H9 (cell line): ENCODE data around the gene MTF1. TPM values are rescaled to one million over a fixed set of nuclear protein-coding genes. Genes with fewer than 3 reads are reported as not detected.
"Not testable (repeated sequence)": the region's sequence is repeated elsewhere in the genome, so short reads cannot be mapped to it uniquely, and the experiment has no call there.

Source experiments
- DNase-seq: peaks from one replicate; pipeline ENCODE4 v3.0.0-alpha.2; 2017
- H2AFZ ChIP-seq: one replicate; pipeline ENCODE4 v1.6.1; 2013; ENCODE audit warnings: mild to moderate bottlenecking, low read length, control low read depth, moderate library complexity
- H2AK5ac ChIP-seq: 2 replicates; pipeline ENCODE4 v1.6.1; 2013; ENCODE audit warnings: low read length, control low read depth, mixed read lengths; ENCODE audit not compliant: insufficient read length
- H2BK120ac ChIP-seq: one replicate; pipeline ENCODE4 v1.6.1; 2013; ENCODE audit warnings: low read depth, mild to moderate bottlenecking, low read length, control low read depth, inconsistent platforms; ENCODE audit not compliant: poor library complexity, severe bottlenecking
- H2BK12ac ChIP-seq: 2 replicates; pipeline ENCODE4 v1.6.1; 2013; ENCODE audit warnings: low read length, control low read depth, mixed read lengths, low read depth; ENCODE audit not compliant: insufficient read length
- H2BK15ac ChIP-seq: 2 replicates; pipeline ENCODE4 v1.6.1; 2013; ENCODE audit warnings: low read depth, low read length, control low read depth
- H2BK20ac ChIP-seq: one replicate; pipeline ENCODE4 v1.6.1; 2013; ENCODE audit warnings: low read depth, mild to moderate bottlenecking, low read length, control low read depth, inconsistent platforms; ENCODE audit not compliant: poor library complexity, severe bottlenecking
- H2BK5ac ChIP-seq: 2 replicates; pipeline ENCODE4 v1.6.1; 2013; ENCODE audit warnings: low read length, control low read depth, mixed read lengths; ENCODE audit not compliant: insufficient read length
- H3K14ac ChIP-seq: 2 replicates; pipeline ENCODE4 v1.6.1; 2013; ENCODE audit warnings: low read length, control low read depth; ENCODE audit not compliant: insufficient read depth
- H3K18ac ChIP-seq: 2 replicates; pipeline ENCODE4 v1.6.1; 2013; ENCODE audit warnings: low read depth, mild to moderate bottlenecking, mixed read lengths, low read length, control low read depth; ENCODE audit not compliant: insufficient read length
- H3K23ac ChIP-seq: 2 replicates; pipeline ENCODE4 v1.6.1; 2013; ENCODE audit warnings: low read length, control low read depth, mixed read lengths, low read depth; ENCODE audit not compliant: insufficient read length
- H3K23me2 ChIP-seq: 2 replicates; pipeline ENCODE4 v1.6.1; 2013; ENCODE audit warnings: low read depth, mild to moderate bottlenecking, mixed read lengths, low read length, control low read depth; ENCODE audit not compliant: insufficient read length, poor library complexity, severe bottlenecking
- H3K27ac ChIP-seq: 2 replicates; pipeline ENCODE4 v1.5.1; 2013; ENCODE audit warnings: low read length, control low read depth, mixed read lengths, low read depth; ENCODE audit not compliant: insufficient read length
- H3K27me3 ChIP-seq: 2 replicates; pipeline ENCODE4 v1.6.1; 2013; ENCODE audit warnings: low read length, control low read depth, inconsistent platforms; ENCODE audit not compliant: insufficient read depth
- H3K4ac ChIP-seq: 2 replicates; pipeline ENCODE4 v1.6.1; 2013; ENCODE audit warnings: low read depth, mild to moderate bottlenecking, control low read depth, inconsistent platforms, low read length, moderate library complexity
- H3K4me1 ChIP-seq: 2 replicates; pipeline ENCODE4 v1.6.1; 2013; ENCODE audit warnings: low read length, control low read depth, inconsistent platforms; ENCODE audit not compliant: insufficient read depth
- H3K4me2 ChIP-seq: 2 replicates; pipeline ENCODE4 v1.6.1; 2013; ENCODE audit warnings: low read length, control low read depth, mixed read lengths; ENCODE audit not compliant: insufficient read length, insufficient read depth
- H3K56ac ChIP-seq: 2 replicates; pipeline ENCODE4 v1.6.1; 2013; ENCODE audit warnings: low read depth, mild to moderate bottlenecking, mixed read lengths, low read length, control low read depth; ENCODE audit not compliant: insufficient read length
- H3K79me1 ChIP-seq: 2 replicates; pipeline ENCODE4 v1.6.1; 2013; ENCODE audit warnings: low read depth, mild to moderate bottlenecking, moderate library complexity, low read length, control low read depth, inconsistent platforms; ENCODE audit not compliant: insufficient read depth, poor library complexity, severe bottlenecking
- H3K79me2 ChIP-seq: 2 replicates; pipeline ENCODE4 v1.6.1; 2013; ENCODE audit warnings: low read length, control low read depth, inconsistent platforms; ENCODE audit not compliant: insufficient read depth
- H3K9ac ChIP-seq: 2 replicates; pipeline ENCODE4 v1.6.1; 2013; ENCODE audit warnings: low read length, control low read depth, mixed read lengths; ENCODE audit not compliant: insufficient read length; ENCODE audit errors: extremely low read depth
- H3K9me3 ChIP-seq: one replicate; pipeline ENCODE4 v1.6.1; 2013; ENCODE audit warnings: low read depth, low read length, inconsistent platforms; ENCODE audit not compliant: control insufficient read depth
- H3T11ph ChIP-seq: one replicate; pipeline ENCODE4 v1.6.1; 2013; ENCODE audit warnings: mild to moderate bottlenecking, low read length, control low read depth, inconsistent platforms
- H4K20me1 ChIP-seq: one replicate; pipeline ENCODE4 v1.6.1; 2013; ENCODE audit not compliant: control insufficient read depth, insufficient read length, insufficient read depth
- H4K5ac ChIP-seq: 2 replicates; pipeline ENCODE4 v1.6.1; 2013; ENCODE audit warnings: low read depth, mild to moderate bottlenecking, mixed read lengths, low read length, control low read depth; ENCODE audit not compliant: insufficient read length
- H4K8ac ChIP-seq: replicated peaks from 2 replicates; pipeline ENCODE4 v1.6.1; 2013; ENCODE audit warnings: low read length, control low read depth, mixed read lengths, low read depth; ENCODE audit not compliant: insufficient read length
- H4K91ac ChIP-seq: 2 replicates; pipeline ENCODE4 v1.6.1; 2013; ENCODE audit warnings: low read depth, mild to moderate bottlenecking, moderate library complexity, mixed read lengths, low read length, control low read depth; ENCODE audit not compliant: insufficient read length
- H3K27ac Mint-ChIP-seq, 3 experiments: 2 replicates in 2 of 3; 3 replicates in 1 of 3; pipeline ENCODE4 v1.8.0; 2020 to 2021; ENCODE audit warnings: mixed read lengths in 3 of 3, mild to moderate bottlenecking in 1 of 3, moderate library complexity in 1 of 3
- H3K27me3 Mint-ChIP-seq: 2 replicates; pipeline ENCODE4 v1.8.0; 2021; ENCODE audit warnings: low read depth, mild to moderate bottlenecking, moderate library complexity, mixed read lengths
- H3K36me3 Mint-ChIP-seq, 3 experiments: 2 replicates in 2 of 3; 3 replicates in 1 of 3; pipeline ENCODE4 v1.8.0; 2020 to 2021; ENCODE audit warnings: low read depth in 3 of 3, mixed read lengths in 3 of 3; ENCODE audit not compliant: insufficient read depth in 1 of 3
- H3K4me1 Mint-ChIP-seq, 2 experiments: 2 replicates each; pipeline ENCODE4 v1.8.0; 2020; ENCODE audit warnings: mixed read lengths in 2 of 2
- H3K4me3 Mint-ChIP-seq, 2 experiments: 2 replicates in 1 of 2; 3 replicates in 1 of 2; pipeline ENCODE4 v1.8.0; 2020 to 2021; ENCODE audit warnings: mild to moderate bottlenecking in 2 of 2, mixed read lengths in 2 of 2, moderate library complexity in 1 of 2
- H3K9me3 Mint-ChIP-seq, 2 experiments: 2 replicates in 1 of 2; 3 replicates in 1 of 2; pipeline ENCODE4 v1.8.0; 2020; ENCODE audit warnings: mild to moderate bottlenecking in 2 of 2, mixed read lengths in 2 of 2, moderate library complexity in 1 of 2
- WGBS: extraction: QIAGEN DNeasy Blood & Tissue Kit; methylation state at CpG from one replicate; pipeline ENCODE4 v1.1.7; 2013; ENCODE audit warnings: missing lambda C conversion rate, low lambda C conversion rate, mixed read lengths; ENCODE audit not compliant: insufficient read length; ENCODE audit errors: extremely low coverage; 5-methylcytosine and 5-hydroxymethylcytosine counted together
- total RNA-seq: library from RNA; stranded (reverse); gene quantifications from 2 replicates; pipeline ENCODE4 v1.2.1, GENCODE V29; 2021
- TF ChIP-seq, protein P1 (sequence below): fragments of 200-600 bp; sonication (generic); conservative IDR thresholded peaks from 3 replicates; pipeline ENCODE4 v1.8.0; 2021; ENCODE audit warnings: antibody characterized with exemption, mild to moderate bottlenecking

MTF1 gene
- total RNA-seq, 1 experiment from 2014 or later: 17.0 TPM

DNA sequence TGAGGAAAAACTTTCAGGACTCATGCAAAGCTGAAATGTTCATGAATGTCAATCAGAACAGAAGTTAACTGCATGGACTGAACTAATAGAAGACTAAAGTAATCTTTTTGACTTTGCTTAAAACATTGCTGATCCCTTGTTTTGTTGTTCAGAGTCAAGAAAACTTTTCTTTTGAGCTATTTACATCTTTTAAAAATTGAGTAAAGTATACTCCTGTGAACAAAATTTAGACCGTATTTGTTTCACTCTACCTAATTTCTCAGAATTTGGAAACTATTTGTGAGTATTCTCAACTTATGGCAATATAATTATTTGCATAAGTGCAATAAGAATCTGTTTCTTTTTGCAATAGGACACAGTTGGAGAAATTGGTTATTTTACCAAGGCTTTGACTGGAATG lies 46.3 kb upstream of the MTF1 start:
- Histone ChIP-seq H3K9me3 (peaks cover 7% of the 10 kb centered on the region), H3K9ac (no peak overlapping the region), H2BK20ac (no peak overlapping the region), H3T11ph (no peak overlapping the region), H2BK120ac (no peak overlapping the region), H2AFZ (no peak overlapping the region), H3K4me1 (no peaks in the 10 kb centered on the region), H2AK5ac (no peak overlapping the region), H2BK12ac (no peak overlapping the region), H3K56ac (no peak overlapping the region), H3K23me2 (no peaks in the 10 kb centered on the region), H3K27me3 (no peaks in the 10 kb centered on the region), H3K4me2 (no peak overlapping the region), H3K14ac (no peak overlapping the region), H3K4ac (no peak overlapping the region), H3K79me1 (no peaks in the 10 kb centered on the region), H3K79me2 (no peaks in the 10 kb centered on the region), H2BK15ac (no peak overlapping the region), H3K18ac (no peak overlapping the region), H3K23ac (no peak overlapping the region), H4K8ac (no peak overlapping the region), H4K91ac (no peak overlapping the region), H4K5ac (no peak overlapping the region), H3K27ac (no peak overlapping the region), H2BK5ac (no peak overlapping the region), H4K20me1 (no peaks in the 10 kb centered on the region)
- H3K27ac Mint-ChIP-seq: no peak overlapping the region
- peaks cover 16 to 45% (median 25%) of the 10 kb centered on the region in 3 experiments for H3K36me3 Mint-ChIP-seq
- no peak overlapping the region for H3K4me3 Mint-ChIP-seq
- TF ChIP-seq, protein P1, sequence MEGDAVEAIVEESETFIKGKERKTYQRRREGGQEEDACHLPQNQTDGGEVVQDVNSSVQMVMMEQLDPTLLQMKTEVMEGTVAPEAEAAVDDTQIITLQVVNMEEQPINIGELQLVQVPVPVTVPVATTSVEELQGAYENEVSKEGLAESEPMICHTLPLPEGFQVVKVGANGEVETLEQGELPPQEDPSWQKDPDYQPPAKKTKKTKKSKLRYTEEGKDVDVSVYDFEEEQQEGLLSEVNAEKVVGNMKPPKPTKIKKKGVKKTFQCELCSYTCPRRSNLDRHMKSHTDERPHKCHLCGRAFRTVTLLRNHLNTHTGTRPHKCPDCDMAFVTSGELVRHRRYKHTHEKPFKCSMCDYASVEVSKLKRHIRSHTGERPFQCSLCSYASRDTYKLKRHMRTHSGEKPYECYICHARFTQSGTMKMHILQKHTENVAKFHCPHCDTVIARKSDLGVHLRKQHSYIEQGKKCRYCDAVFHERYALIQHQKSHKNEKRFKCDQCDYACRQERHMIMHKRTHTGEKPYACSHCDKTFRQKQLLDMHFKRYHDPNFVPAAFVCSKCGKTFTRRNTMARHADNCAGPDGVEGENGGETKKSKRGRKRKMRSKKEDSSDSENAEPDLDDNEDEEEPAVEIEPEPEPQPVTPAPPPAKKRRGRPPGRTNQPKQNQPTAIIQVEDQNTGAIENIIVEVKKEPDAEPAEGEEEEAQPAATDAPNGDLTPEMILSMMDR: no peak
- peaks cover 17 to 31% of the 10 kb centered on the region in 2 experiments; a peak in 4 of 5 replicates for H3K9me3 Mint-ChIP-seq
- DNase-seq: no peak
- peaks cover 0 to 5% of the 10 kb centered on the region in 2 experiments; a peak in 1 of 4 replicates for H3K4me1 Mint-ChIP-seq
- no CpG with 5 or more reads among the region's 1 CpG for WGBS
- H3K27me3 Mint-ChIP-seq: no peaks in the 10 kb centered on the region; the same call in 1 of the 2 replicates

- H2BK5ac ChIP-seq, H3T11ph ChIP-seq, H3K27ac ChIP-seq, H3K9ac ChIP-seq, H2BK20ac ChIP-seq, H3K27me3 Mint-ChIP-seq, H4K20me1 ChIP-seq, H3K4me1 Mint-ChIP-seq, H3K23ac ChIP-seq, H3K27ac Mint-ChIP-seq, H2BK15ac ChIP-seq, H3K27me3 ChIP-seq, H3K4me3 Mint-ChIP-seq, H3K79me2 ChIP-seq, H3K9me3 ChIP-seq, H4K91ac ChIP-seq, H3K23me2 ChIP-seq, H3K4ac ChIP-seq, H3K18ac ChIP-seq, H3K4me1 ChIP-seq, H2AK5ac ChIP-seq, H3K14ac ChIP-seq, H2AFZ ChIP-seq, H3K79me1 ChIP-seq, H2BK120ac ChIP-seq, H4K5ac ChIP-seq, H4K8ac ChIP-seq, DNase-seq, H2BK12ac ChIP-seq, H3K56ac ChIP-seq, H3K4me2 ChIP-seq: not testable (repeated sequence)
- no CpG with 5 or more reads among the region's 6 CpGs for WGBS
- Mint-ChIP-seq H3K9me3 (peaks cover 17 to 25% of the 10 kb centered on the region in 2 experiments; a peak in 4 of 5 replicates), H3K36me3 (peaks cover 11 to 41% (median 17%) of the 10 kb centered on the region in 3 experiments)
Measured at GRCh38 chr1:37903921-37904320, 44.5 kb upstream of the MTF1 start.
